Activated CD4-positive, CD25-positive, alpha-beta regulatory T cell treated with anti-CD3 and anti-CD28 coated beads, Interleukin-2, amount 50 U/mL, for 24 hours (primary cell): ENCODE data around the gene HSD3B1.
"Not testable (repeated sequence)": the region's sequence is repeated elsewhere in the genome, so short reads cannot be mapped to it uniquely, and the experiment has no call there.

Source experiments
- ATAC-seq, 2 donors: fragments of 150-1000 bp; cut with Tn5 transposase; one replicate each; pipeline ENCODE4 v1.10.0; 2021; ENCODE audit warnings: mild to moderate bottlenecking in 1 of 2, moderate library complexity in 1 of 2

The HSD3B1 gene

GRCh38 chr1:119554183-119554582 lies 47.2 kb downstream of the HSD3B1 start:
- ATAC-seq, result no peak

GRCh38 chr1:119556423-119556822 lies 49.4 kb downstream of the HSD3B1 start:
- no peak for ATAC-seq

DNA sequence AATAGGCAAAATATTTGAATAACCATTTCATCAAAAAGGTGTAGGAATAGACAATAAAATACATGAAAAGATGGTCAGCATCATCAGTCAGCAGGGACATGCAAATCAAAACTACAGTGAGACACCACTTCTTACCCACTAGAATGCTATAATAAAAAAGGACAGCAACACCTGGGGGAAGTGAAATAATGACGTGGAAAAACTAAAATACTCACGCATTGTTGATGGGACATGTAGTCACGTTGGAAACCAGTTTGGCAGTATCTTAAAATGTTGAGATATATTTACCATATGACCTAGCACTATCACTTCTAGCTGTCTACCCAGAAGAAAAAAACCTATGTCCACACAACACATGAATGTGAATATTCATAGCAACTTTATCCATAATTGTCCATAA lies 53.4 kb downstream of the HSD3B1 start:
- ATAC-seq, result not testable (repeated sequence)

DNA sequence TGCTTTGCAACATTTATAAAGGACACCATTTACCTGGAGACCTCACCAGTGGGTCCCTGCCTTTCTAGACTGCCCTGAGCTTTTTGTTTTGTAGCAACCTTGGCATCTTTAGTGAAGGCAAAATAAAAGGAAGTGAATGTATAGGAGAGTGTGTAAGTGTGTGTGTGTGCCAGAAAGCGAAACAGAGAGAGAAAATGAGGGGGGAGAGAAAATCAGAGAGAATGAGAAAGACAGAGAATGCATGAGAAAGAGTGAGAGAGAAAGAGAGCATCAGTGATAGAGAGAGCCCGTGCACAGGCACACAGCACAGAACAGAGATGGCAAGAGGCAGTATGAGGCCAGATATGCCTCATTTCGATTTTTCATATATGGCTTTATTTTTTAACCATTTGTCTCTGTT lies 57.5 kb downstream of the HSD3B1 start:
- ATAC-seq, result no peak
